ENCODE measurements around the gene PCNX3.

Gene PCNX3

GRCh38 chr11:65599216-65599954 lies 16.2 kb upstream of the PCNX3 start:
- DNase-seq = no peak

- DNase-seq = no peak
Observed at GRCh38 chr11:65599955-65600246, 15.7 kb upstream of the PCNX3 start.

DNA sequence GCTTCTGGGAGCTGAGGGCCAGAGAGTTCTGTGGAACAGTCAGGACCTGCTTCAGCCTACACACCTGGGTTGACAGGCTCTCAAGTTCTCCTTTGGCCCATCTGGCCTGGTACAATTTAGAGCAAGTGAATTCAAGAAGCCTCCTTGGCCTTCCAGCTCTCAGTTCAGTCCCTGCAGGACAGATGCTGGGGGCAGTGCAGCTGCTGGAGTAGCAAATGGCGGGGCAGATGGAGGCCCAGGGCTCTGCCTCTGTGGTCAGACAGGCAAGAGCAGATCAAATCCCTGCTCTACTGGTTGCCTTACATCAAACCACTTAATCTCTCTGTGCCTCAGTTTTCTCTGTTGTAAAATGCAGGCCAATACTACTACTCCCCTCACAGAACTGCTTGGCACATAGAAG lies 11.3 kb upstream of the PCNX3 start:
- DNase-seq = no peak

DNA sequence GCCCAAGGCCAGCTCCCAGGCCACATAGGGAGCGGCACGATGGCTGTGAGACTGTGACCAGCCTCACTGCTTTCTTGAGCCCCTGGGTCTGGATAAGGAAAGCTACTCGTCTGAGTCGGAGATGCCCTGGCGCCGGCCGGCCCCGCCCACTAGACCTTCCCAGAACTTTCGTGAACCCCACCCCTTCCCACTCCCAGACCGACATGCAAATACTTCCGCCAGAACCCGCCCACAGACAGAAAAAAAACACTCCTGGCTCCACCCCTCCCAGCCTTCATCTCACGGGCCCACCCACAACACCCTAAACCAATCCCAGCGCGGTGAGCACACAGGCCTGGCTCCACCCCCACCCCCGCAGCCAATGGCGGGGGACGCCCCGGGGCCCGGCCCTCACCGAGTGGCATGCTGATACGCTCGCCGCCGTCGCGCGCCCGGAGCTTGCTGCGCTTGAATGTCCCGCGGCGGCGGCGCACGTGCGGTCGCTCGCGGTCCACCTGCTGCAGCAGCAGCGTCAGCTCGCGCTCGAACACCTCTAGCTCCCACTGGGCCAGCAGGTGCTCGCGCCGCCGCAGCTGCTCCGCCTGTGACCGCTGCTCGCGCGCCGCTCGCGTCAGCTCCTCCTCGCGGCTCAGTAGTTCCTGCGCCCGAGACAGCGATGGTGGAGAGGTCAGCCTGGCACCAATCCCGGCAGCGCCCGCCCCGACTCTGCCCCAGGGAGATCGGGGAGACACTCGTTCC lies 8.5 kb upstream of the PCNX3 start:
- no peak for DNase-seq

- no peak for DNase-seq
Observed at GRCh38 chr11:65607614-65608426, 7.8 kb upstream of the PCNX3 start.

- DNase-seq = no peak
Observed at GRCh38 chr11:65609229-65609628, 6.3 kb upstream of the PCNX3 start.

GRCh38 chr11:65609665-65610064 lies 5.9 kb upstream of the PCNX3 start:
- no peak for DNase-seq

DNA sequence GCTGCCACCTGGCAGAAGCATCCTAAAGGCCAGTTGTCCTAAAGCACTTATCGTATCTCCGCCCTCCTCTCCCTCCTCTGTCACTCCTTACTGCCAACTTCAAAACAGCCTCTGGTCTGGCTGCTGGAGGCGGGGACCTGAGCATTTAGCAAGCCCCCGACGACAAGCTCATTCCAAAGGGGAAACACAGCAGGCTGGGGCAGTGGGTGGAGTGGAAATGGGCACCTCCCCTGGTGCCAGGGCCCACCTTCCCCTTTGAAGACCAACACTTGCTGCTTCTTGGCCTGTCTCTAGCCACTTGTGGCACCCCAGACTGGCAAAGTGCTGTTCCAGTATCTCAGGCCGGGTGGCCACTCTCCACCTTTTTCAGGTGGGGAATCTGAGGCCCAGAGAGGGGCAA lies 5.2 kb upstream of the PCNX3 start:
- DNase-seq = no peak

DNA sequence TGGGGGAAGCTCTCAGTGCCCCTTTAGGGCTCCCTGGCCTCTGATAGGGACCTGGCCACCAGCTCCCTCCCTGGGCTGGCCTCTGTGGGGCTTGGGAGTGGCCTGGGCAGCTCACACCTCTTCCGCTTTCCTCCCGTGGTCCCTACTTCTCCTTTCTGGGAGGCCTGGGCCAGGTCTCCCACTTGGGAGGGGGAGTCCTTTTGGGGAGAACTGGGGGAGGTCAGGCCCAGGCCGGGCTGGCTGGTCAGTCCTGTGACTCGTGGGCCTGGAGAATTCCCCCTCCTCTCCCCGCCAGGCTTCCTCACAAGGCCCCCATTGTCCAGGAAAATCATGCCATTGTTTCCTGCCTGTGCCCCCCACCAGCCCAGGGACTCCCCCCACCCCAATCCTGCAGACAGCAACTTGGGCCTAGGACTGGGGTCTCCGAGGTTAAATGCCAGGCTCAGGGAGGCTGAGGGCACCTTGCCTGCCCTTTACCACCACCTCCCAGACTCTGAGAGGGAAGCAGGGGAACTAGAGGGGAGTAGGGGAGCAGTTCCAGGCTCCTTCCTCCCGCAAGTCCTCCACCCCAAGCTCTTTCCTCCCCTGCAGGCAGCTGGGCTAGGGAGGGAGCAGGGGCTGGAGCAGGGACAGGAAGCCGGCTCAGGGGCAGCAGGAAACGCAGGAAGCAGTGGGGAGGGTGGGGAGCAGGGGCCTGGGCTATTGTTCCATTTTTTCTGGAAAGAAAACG lies 4.4 kb upstream of the PCNX3 start:
- DNase-seq = no peak

DNA sequence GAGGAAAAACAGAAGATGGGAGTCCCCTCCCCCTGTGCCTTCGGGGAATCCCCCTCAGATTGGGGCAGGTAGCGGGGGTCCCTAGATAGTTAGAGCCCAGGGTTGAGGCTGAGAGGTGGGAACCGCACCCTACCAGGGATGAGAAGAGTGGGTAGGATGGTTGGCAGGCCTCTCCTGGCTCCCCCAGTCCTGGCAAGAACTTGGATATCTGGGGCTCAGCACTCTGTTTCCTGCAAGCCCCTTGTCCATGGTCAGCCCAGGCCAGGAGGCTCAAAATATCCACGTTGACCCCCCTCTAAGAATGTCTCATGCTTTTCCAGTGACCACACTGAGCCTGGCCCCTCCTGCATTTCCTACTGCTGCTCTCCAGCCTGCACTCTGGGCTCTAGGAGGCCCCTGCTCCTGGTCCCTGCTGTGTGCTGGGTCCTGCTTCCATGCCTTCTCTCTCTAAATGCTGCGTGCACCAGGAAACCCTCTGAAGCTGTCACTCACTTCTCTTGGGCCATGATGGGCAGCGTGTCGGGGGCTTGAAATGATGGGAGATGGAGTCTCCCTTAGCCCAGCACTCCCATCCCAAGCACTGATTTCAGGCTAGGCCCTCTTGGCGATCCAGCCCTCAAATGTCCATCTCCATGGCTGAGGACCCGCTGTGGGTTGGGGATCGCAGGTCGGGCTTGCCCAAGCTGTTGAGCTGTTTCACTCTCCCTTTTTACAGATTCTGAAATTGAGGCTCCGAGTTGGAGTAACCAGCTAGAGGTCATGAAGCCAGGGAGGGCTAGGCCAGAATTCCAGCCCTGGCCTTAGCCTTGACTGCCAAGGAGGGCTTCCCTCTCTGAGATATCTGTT lies 3.6 kb upstream of the PCNX3 start:
- no peak for DNase-seq

DNA sequence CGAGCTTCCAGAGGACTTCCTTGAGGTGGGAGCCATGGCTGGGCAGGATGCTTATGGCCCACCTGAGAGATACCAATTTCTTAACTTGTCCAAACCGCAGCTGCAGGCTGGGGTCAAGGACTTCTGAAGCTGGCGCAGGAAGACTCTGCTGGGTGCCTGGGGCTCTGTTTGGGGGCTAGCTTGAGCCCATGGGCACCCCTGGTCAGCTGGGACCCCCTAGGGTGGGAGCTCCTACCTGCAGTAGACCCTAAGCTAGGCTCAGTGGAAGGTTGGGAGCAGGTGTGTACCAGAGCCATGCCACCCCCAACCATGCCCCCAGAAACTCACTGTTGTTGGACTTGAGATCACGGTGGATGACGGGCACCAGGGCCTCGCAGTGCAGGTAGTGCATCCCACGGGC lies 2.9 kb upstream of the PCNX3 start:
- DNase-seq = no peak

DNA sequence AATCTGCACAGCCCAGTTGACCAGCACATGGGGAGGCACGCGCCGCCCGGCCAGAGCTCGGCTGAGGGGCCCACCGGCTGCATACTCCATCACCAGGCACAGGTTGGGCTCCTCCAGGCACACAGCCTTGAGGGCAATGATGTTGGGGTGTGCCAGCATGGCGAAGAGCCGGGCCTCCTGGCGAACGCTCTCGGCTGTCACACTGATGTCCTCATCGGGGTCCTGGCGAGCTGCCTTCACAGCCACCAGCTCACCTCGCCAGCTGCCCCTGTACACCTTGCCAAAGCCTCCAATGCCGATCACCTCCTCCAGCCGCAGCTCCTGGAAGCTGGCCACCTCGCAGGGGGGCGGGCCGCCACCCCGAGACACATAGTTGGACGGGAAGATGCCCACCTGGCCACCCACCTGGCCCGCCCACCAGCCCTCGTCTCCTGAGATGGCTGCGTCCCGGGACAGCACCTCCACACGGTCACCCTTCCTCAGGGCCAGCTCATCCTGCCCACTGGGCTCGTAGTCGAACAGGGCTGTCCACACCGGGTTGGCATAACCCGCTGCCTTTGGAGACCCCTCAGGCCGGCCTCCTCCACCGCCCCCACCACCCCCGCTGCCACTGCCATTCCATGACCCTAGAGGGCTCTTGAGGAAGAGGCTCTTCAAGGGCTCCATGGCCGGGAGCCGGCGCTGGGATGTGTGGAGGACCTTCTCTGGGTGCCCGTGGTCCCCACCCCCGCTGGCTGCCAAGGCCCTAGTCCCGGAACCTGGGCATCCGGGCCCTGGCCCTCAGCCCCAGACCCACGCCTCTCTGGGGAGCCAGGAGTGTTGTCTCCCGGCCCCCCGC lies 2.3 kb upstream of the PCNX3 start:
- no peak for DNase-seq

- DNase-seq = no peak
Observed at GRCh38 chr11:65615950-65616574, 486 bp downstream of the PCNX3 start.

DNA sequence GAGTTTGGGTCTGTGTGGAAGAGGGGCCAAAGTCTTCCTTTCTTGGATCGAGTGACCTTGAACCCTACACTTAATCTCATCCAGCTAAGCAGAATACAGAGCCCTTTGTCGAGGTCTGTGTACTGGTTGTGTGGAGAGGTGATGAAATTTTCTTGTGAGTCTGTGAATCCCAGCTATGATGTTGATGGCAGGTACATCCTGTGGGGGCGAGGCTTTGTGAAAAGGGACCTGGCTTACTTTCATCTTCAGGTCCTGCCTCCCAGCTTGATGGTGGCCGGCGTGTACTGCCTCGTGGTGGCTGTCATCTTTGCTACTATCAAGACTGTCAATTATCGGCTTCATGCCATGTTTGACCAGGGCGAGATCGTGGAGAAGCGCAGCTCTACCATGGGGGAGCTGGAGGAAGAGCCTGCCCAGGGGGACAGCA lies 1.0 kb downstream of the PCNX3 start:
- DNase-seq = no peak

DNA sequence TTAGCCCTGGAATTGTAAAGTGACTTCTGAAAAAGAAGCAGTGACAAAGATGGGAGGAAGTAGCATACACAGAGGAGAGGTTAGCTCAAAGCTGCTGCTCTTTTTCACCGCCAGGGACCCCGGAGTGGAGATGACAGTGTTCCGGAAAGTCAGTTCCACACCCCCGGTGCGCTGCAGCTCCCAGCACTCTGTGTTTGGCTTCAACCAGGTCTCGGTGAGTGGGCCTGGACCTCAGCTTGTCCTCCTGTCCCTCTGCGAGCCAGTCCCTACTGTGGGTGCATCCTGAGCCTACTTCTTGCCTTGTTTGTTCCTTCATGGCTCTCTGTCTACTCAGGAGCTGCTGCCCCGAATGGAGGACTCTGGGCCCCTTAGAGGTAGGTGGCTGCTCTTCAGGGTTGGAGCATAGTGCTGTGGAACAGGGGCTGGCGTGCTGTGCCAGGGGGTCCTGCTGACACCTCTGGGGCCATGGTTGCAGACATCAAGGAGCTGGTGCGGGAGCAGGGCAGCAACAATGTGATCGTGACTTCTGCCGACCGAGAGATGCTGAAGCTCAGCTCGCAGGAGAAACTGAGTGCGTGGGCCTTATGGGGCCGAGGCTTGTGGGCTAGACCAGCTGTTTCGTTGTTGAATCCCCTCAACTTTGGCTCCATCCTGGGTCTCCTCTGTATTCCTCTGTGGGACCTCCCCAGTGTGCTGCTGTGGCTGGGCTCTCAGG lies 1.7 kb downstream of the PCNX3 start:
- DNase-seq = no peak

- no peak for DNase-seq
Observed at GRCh38 chr11:65617990-65618751, 2.6 kb downstream of the PCNX3 start.

- DNase-seq = no peak
Observed at GRCh38 chr11:65618763-65619162, 3.2 kb downstream of the PCNX3 start.

- DNase-seq = no peak
Observed at GRCh38 chr11:65619281-65619928, 3.8 kb downstream of the PCNX3 start.

GRCh38 chr11:65620666-65621065 lies 5.1 kb downstream of the PCNX3 start:
- DNase-seq = no peak
